Activated naive CD8-positive, alpha-beta T cell treated with anti-CD3 and anti-CD28 coated beads for 36 hours (primary cell): Measurements from ENCODE around the gene CIDEA. TPM values are rescaled to one million over a fixed set of nuclear protein-coding genes. Genes with fewer than 3 reads are reported as not detected.
"Not testable (repeated sequence)": the region's sequence is repeated elsewhere in the genome, so short reads cannot be mapped to it uniquely, and the experiment has no call there.

Experiments used
- DNase-seq: peaks from one replicate; pipeline ENCODE4 v3.0.0; 2021
- H3K27ac Mint-ChIP-seq: one replicate; pipeline ENCODE4 v1.8.0; 2022; ENCODE audit warnings: mild to moderate bottlenecking, moderate library complexity, mixed read lengths
- H3K27me3 Mint-ChIP-seq: one replicate; pipeline ENCODE4 v1.8.0; 2022; ENCODE audit warnings: mild to moderate bottlenecking, mixed read lengths
- H3K36me3 Mint-ChIP-seq: one replicate; pipeline ENCODE4 v1.8.0; 2021; ENCODE audit warnings: mild to moderate bottlenecking, mixed read lengths
- H3K4me1 Mint-ChIP-seq: one replicate; pipeline ENCODE4 v1.8.0; 2021; ENCODE audit warnings: mixed read lengths
- H3K4me3 Mint-ChIP-seq: one replicate; pipeline ENCODE4 v1.8.0; 2022; ENCODE audit warnings: mild to moderate bottlenecking, moderate library complexity, mixed read lengths
- H3K9me3 Mint-ChIP-seq: one replicate; pipeline ENCODE4 v1.8.0; 2022; ENCODE audit warnings: mixed read lengths
- total RNA-seq, 2 experiments: library from RNA; stranded (reverse); gene quantifications; one replicate each; pipeline ENCODE4 v1.2.3, GENCODE V29; 2021

The CIDEA gene, protein sequence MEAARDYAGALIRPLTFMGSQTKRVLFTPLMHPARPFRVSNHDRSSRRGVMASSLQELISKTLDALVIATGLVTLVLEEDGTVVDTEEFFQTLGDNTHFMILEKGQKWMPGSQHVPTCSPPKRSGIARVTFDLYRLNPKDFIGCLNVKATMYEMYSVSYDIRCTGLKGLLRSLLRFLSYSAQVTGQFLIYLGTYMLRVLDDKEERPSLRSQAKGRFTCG
- not detected for total RNA-seq

DNA sequence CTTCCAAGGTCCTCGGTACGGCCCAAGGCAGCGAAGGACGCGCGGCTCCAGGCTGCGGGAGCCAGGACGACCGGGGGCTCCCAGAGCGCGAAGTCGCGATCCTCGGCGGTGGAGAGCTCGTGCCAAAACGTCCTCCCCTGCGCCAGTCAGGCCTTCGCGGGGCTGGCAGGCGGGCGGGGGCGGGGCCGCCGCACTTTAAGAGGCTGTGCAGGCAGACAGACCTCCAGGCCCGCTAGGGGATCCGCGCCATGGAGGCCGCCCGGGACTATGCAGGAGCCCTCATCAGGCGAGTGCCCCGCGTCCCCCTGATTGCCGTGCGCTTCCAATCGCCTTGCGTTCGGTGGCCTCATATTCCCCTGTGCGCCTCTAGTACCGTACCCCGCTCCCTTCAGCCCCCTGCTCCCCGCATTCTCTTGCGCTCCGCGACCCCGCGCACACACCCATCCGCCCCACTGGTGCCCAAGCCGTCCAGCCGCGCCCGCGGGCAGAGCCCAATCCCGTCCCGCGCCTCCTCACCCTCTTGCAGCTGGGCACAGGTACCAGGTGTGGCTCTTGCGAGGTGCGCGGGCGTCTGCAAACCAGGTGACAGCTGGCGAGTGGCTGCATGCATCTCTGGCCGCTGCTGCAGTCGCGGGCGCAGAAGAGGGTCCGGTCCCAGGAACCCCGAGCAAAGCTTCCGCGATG, at the start of gene CIDEA:
TSS of gene CIDEA (plus strand) at position 226 of the 684 bp plus-strand sequence. CDS start at position 249, 23 bp downstream.
- Mint-ChIP-seq H3K9me3 (no peaks in the 10 kb centered on the region), H3K36me3 (no peaks in the 10 kb centered on the region), H3K27ac (no peak within 1 kb of the TSS), H3K4me1 (no peaks in the 10 kb centered on the region), H3K27me3 (peaks cover 69% of the 10 kb centered on the region), H3K4me3 (no peak within 1 kb of the TSS)
- DNase-seq = peak; percentile 12

DNA sequence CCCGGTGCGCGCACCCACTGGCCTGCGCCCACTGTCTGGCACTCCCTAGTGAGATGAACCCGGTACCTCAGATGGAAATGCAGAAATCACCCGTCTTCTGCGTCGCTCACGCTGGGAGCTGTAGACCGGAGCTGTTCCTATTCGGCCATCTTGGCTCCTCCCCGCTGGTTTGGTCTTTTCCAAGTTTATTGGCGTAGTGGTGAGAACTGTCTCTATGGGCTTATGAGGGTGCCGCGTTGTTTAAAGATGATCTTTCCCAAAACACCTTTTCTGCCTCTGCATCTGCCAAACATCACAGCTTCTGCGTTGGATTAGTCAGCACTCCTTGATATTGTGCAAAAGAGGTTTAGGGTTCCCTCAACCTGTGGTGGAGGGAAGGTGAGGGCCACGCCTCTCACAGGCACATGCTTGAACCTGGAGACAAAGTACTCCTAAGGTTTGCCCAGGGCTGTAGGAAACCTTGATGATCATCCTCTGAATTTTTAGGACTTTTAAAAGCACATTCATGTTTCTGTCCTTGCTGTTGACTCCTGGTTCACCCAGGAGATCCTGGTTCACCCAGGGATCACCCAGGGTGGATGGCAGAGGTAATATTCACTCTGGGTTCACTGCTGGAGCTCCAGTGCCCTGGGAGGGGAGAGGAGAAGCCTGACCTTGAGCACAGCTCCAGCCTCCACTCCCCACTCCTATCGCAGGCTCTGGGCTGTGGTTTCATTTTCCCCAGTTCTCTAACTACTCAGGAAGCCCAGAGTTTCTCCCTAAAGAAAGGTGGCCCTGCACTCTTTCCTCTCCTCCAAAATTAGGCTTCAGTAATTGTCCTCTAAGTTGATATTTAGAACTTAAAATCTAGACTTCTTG, 45.6 kb upstream of the CIDEA start:
- H3K4me3 Mint-ChIP-seq, H3K36me3 Mint-ChIP-seq, H3K9me3 Mint-ChIP-seq, H3K4me1 Mint-ChIP-seq, H3K27ac Mint-ChIP-seq, DNase-seq, H3K27me3 Mint-ChIP-seq: not testable (repeated sequence)

DNA sequence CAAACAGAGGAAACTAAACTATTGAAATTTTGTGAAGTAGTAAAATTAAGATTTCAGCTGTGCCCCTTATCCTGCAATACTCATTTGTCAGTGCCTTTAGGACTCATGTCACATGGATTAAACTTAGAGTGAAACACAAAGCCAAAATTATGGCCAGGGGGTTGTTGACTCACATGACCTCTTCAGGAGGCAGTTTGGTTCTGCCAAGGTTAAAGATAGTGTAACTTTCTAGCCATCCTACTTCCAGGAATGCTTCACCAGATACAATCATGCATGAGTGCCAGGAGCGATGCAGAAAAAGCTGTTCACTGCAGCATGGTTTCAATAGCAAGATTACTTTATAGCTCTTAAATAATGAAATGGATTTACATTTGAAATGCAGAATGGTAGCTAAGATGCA, 41.9 kb upstream of the CIDEA start:
- not testable (repeated sequence) for H3K4me1 Mint-ChIP-seq, H3K9me3 Mint-ChIP-seq, H3K4me3 Mint-ChIP-seq, H3K36me3 Mint-ChIP-seq, H3K27me3 Mint-ChIP-seq, DNase-seq, H3K27ac Mint-ChIP-seq

DNA sequence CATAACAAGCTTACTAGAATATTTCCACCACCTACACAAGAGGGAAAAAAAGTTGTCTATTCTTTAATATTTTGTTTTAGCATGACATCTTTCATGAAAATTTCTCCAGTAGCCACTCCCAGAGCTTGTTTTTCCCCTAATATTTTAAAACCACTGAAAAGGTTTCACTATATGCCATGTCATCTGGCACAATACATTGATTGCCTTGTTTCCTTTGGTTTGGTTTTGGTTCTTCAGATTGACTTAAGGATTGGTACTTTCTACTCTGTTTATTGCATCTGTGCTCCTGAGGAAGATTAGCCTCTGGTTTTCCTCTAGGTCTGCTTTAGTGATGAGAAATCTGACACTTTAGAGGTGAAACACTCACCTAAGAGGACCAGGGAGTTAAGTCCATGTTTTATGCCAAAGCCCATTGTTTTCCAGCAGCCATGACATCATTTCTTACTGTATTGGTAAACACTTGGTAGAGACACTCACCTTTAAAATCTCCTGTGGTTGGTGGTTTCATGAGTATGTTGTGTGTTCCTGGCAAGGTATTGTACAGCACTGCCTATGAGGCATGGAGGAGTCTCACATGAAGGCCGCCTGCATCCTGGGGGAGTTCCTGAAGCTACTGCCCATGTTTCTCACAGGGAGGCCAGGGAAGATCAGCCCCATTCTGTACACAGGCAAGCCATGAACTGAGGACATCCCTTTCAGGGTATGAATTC, 39.7 kb upstream of the CIDEA start:
- not testable (repeated sequence) for H3K27me3 Mint-ChIP-seq, H3K4me3 Mint-ChIP-seq

DNA sequence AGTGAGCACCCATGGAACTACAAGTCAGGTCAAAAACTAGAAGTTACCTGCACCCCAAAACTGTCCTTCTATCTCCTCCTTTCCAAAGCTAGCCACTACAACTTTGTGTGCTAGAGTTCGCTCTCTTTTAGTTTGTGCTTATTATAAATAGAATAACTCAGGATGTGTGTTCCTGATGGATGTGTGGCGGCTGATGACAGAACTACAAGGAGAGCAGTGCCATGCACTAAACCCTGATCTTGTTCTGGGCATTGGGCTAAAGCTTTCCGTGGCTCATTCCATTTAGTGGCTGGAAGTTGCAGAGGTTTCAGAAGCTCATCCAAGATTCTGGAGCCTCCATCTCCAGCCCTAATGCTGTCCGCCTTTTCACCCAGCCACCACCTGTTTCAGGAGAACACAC, 37.7 kb upstream of the CIDEA start:
- not testable (repeated sequence) for H3K9me3 Mint-ChIP-seq, H3K36me3 Mint-ChIP-seq, DNase-seq, H3K4me3 Mint-ChIP-seq, H3K4me1 Mint-ChIP-seq, H3K27ac Mint-ChIP-seq, H3K27me3 Mint-ChIP-seq

More for the DNA sequence above, 39.7 kb upstream of the CIDEA start:
- DNase-seq, H3K4me1 Mint-ChIP-seq, H3K9me3 Mint-ChIP-seq, H3K36me3 Mint-ChIP-seq, H3K27ac Mint-ChIP-seq: not testable (repeated sequence)

DNA sequence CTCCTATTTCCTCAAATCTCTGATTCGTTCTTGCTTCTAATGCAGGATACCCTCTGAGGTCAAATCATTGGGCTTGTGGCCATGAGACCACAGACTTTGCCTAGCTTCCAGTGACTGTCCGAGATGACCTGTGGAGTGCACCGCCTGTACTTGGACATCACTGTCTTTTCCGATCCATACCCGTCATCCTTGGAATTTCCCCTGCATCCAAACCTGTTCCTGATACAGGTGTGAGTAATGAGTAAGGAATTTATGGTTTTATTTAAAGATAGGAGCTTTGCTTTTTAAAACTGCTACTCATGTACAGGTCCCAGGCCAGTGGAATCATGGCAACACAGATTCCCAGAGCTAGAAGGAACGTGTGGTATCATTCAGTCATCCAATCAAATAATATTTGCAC, 35.6 kb upstream of the CIDEA start:
- H3K4me1 Mint-ChIP-seq, H3K36me3 Mint-ChIP-seq, H3K4me3 Mint-ChIP-seq, H3K9me3 Mint-ChIP-seq, H3K27ac Mint-ChIP-seq, H3K27me3 Mint-ChIP-seq, DNase-seq: not testable (repeated sequence)

DNA sequence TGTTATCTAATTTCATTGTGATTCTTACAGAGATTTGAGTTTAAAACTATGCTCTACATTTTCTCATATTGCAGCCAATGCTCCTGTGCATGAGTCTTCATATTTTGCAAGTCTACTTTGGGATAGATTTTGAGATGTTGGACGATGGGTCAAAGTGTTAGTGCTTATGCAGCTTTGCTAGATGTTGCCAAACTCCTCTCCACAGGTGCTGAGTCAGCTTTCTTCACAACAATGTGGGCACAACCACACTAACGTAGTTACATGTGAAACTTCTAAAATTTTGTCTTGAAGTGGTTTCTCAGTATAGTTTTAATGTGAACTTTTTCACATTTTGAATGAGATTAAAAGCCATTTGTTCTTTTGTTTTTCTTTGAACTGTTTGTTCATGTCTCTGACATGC, 32.1 kb upstream of the CIDEA start:
- not testable (repeated sequence) for DNase-seq, H3K27me3 Mint-ChIP-seq, H3K4me3 Mint-ChIP-seq, H3K36me3 Mint-ChIP-seq, H3K27ac Mint-ChIP-seq, H3K9me3 Mint-ChIP-seq, H3K4me1 Mint-ChIP-seq

DNA sequence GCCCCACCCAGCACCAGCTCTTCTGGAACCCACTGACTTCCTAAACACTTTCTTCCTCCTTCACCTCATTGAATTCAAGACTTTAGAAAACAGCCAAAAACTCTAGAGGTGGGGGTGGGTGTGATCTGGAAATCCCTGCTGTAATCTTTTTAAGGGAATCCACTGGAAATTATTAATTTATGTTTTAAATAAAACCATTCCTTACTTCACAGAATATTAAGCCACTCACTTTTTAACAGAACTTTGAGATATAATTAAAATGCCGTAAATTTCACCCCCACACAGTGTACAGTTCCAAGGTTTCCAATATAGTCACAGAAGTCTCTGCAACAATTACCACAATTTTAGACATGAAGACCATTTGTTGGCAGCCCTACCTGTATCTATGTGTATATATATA, 30.8 kb upstream of the CIDEA start:
- H3K4me1 Mint-ChIP-seq, H3K9me3 Mint-ChIP-seq, H3K4me3 Mint-ChIP-seq, DNase-seq, H3K27me3 Mint-ChIP-seq, H3K27ac Mint-ChIP-seq, H3K36me3 Mint-ChIP-seq: not testable (repeated sequence)

DNA sequence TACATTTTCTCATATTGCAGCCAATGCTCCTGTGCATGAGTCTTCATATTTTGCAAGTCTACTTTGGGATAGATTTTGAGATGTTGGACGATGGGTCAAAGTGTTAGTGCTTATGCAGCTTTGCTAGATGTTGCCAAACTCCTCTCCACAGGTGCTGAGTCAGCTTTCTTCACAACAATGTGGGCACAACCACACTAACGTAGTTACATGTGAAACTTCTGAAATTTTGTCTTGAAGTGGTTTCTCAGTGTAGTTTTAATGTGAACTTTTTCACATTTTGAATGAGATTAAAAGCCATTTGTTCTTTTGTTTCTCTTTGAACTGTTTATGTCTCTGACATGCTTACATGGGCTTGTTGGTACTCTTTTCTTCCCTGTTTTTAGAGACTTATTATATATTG, 27.4 kb upstream of the CIDEA start:
- not testable (repeated sequence) for H3K27ac Mint-ChIP-seq, H3K27me3 Mint-ChIP-seq, H3K36me3 Mint-ChIP-seq, H3K4me1 Mint-ChIP-seq, H3K9me3 Mint-ChIP-seq, DNase-seq, H3K4me3 Mint-ChIP-seq

DNA sequence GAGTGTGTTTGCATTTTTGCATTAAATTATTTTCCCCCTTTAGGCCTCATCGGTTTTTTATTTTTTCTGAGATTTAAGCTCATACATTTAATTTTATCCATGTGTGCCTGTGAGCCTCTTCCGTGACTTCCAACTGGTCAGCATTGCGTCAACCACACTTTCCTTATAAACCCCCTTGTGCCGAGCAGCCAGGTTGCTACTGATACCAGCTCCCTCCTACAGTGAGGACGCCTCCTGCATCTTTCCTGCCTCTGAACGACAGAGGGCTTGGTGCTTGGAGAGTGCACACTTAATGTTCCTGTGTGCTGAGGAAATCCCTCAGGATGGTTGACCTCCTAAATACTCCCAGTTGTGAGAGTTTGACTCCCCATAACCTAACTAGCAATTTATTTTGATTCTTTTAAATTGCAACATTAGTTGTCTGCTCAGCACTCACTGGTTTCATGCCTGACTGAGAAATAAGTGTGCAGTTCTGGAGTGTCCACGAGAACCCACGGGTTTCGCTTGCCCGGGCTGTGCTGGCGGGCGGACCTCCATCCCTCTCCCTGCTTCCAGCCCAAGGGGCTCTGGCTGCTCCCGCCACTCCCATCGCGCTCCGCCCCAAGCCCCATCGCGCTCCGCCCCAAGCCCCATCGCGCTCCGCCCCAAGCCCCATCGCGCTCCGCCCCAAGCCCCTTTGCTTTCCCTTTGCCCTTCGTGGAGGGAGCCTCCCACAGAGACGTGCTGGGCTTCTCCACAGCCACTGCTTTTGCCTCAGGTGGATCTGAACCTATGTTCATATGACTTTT, 26.6 kb upstream of the CIDEA start:
- H3K36me3 Mint-ChIP-seq, H3K9me3 Mint-ChIP-seq, H3K4me3 Mint-ChIP-seq, H3K27ac Mint-ChIP-seq, H3K27me3 Mint-ChIP-seq, H3K4me1 Mint-ChIP-seq, DNase-seq: not testable (repeated sequence)

DNA sequence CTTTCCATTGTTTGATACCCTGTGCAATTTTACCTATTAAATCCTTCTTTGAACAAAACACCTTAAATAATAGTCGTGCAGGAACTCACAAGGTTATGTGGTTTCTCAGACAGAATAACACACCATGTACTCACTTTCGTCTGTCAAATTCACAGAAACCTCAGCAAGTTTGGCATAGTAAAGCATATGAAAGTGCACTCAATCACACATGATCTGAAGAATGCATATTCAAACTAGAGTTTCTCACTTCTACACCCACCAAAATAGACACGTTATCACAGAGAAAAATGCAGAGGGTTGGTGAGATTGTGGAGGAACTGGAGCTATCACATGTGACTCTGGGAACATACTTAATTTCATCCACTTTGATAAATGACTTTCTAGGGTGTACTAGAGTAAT, 25.9 kb upstream of the CIDEA start:
- not testable (repeated sequence) for H3K36me3 Mint-ChIP-seq, H3K27ac Mint-ChIP-seq, H3K4me1 Mint-ChIP-seq

DNA sequence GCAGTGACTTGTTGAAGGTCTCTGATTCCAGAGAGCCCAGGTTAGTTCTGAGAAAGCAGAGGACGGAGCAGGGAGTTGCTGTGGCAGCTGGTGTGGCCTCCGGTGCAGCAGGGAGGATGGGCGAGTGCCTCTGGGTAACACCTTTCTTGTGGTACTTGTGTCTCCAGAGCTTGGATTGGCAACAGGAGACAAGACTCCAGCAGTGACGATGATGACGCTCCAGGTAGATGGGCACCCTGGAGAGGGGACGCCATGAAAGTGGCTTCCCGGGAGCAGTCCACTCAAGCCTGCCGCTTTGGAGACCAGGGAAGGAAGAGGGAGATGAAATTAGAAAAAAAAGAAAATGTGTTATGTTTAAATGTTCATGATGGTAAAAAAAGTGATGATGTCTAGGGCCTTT, 23.6 kb upstream of the CIDEA start:
- not testable (repeated sequence) for H3K4me1 Mint-ChIP-seq, H3K9me3 Mint-ChIP-seq, H3K27me3 Mint-ChIP-seq, DNase-seq, H3K36me3 Mint-ChIP-seq, H3K4me3 Mint-ChIP-seq, H3K27ac Mint-ChIP-seq

More for the DNA sequence above, 25.9 kb upstream of the CIDEA start:
- not testable (repeated sequence) for DNase-seq, H3K4me3 Mint-ChIP-seq, H3K27me3 Mint-ChIP-seq, H3K9me3 Mint-ChIP-seq

DNA sequence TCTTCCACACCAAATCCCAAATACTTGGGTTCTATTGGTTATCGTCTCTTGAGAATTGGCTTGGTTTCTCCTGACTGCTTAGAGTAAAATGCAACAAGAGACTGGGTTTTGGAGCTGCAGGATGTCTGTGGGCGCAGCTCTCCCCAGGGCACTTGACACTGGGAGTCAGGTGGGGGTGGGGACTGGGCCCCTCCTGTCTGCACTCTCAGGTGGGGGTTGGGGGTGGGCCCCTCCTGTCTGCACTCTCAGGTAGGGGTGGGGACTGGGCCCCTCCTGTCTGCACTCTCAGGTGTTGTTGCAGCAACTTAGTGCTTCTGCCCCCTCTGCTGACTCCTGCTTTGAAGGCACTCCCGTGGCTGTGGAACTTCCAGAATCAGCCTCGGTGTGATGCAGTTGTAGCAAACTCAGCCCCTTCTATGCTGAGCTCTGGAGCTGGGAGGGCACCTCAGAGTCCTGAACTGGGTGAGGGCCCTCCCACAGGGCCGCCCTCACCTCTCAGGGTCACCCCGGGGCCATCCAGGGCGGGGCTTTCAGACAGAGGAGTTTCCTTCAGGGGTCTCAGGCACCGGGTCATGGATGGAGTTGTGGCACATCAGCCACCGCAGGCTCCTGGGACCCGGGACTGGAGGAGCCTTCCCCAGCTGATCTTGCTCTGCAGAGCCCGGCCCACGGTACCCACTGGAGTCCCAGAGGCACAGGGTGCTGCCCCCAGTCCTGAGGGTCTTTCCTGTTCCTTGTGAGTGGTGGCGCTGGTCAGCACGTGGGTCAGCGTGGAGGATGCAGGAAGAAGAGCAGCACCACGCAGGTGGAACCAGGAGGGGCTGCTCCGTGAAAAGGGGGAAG, 22.9 kb upstream of the CIDEA start:
- Mint-ChIP-seq H3K27me3 (peaks cover 11% of the 10 kb centered on the region), H3K9me3 (no peaks in the 10 kb centered on the region), H3K36me3 (no peaks in the 10 kb centered on the region), H3K27ac (no peak overlapping the region), H3K4me3 (no peak overlapping the region), H3K4me1 (no peaks in the 10 kb centered on the region)
- no peak for DNase-seq

DNA sequence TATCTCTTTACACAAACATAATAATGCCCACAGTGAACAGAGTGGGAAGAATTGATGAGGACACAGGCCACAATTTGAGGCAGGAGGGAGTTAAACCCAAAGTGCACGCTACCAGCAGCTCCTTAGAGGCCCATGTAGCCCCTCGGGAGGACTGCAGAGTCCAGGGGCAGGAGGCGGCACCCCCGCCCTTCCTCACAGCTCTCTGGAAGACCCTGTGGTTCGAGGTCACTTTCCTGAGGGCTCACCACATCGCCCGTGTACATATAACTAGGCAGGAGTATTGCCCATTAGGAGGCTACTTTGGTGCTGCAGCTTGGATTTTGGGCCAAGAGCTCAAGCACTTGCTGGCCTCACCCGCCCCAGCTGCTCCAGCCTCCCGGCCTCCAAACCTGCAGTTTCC, 22.2 kb upstream of the CIDEA start:
- H3K4me3 Mint-ChIP-seq = no peak overlapping the region
- H3K9me3 Mint-ChIP-seq = no peaks in the 10 kb centered on the region
- H3K36me3 Mint-ChIP-seq = no peaks in the 10 kb centered on the region
- H3K4me1 Mint-ChIP-seq = no peaks in the 10 kb centered on the region
- H3K27me3 Mint-ChIP-seq = peaks cover 17% of the 10 kb centered on the region
- no peak overlapping the region for H3K27ac Mint-ChIP-seq
- DNase-seq = no peak
